OCI-LY3 (cell line): ENCODE results near the gene SEPTIN11.

Experiments used
- EZH2phosphoT487 ChIP-seq: fragments of 200-600 bp; shearing (Covaris generic); IDR thresholded peaks from 2 replicates; pipeline ENCODE4 v1.6.1; 2018; ENCODE audit warnings: antibody characterized with exemption, mixed run types, low read depth
- TF ChIP-seq, protein P1 (sequence below): fragments of 200-600, 300-600 bp; sonication (generic); IDR thresholded peaks from 2 replicates; pipeline ENCODE4 v1.5.1; 2014; ENCODE audit warnings: antibody characterized with exemption, low read length, low read depth

DNA sequence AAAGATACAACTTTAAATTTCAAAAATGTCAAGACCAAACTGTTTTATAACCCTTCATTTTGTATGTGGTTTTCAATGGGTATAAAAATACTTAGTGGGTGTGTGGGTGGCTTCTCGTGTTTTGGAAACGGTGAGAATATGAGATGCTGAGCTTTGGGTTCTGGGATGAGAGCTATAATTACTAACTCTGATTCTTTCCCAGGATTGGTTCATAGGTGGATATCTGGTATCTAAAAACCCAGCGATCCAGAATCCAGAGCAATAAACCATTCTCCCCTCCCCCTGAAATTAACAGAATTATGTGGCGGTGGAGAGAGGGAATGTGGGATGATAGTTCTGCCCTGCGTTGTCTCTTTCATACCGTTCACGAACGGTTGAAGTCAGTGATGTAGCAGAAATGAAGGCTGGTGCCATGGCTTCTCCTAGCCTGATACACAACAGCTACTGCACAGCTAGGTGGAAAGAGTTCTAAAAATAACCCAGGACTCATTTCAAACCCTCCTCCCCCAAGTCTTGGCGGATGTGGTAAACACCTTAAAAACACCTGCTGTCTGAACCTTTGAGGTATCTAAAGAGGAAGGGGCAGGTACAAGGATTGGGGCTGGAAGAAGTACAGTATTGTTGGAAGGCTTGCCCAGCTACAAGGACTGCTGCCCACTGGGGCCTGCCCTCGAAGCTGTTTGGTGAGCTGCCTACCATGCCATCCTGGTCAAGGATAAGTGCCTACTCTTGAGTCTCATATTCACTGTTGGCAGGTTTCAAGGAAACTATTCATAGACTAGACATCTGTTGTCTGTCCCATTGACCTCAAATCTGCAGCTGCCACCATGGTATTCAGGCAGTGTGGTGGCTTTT lies 44.5 kb downstream of the SEPTIN11 start:
- TF ChIP-seq, protein P1, sequence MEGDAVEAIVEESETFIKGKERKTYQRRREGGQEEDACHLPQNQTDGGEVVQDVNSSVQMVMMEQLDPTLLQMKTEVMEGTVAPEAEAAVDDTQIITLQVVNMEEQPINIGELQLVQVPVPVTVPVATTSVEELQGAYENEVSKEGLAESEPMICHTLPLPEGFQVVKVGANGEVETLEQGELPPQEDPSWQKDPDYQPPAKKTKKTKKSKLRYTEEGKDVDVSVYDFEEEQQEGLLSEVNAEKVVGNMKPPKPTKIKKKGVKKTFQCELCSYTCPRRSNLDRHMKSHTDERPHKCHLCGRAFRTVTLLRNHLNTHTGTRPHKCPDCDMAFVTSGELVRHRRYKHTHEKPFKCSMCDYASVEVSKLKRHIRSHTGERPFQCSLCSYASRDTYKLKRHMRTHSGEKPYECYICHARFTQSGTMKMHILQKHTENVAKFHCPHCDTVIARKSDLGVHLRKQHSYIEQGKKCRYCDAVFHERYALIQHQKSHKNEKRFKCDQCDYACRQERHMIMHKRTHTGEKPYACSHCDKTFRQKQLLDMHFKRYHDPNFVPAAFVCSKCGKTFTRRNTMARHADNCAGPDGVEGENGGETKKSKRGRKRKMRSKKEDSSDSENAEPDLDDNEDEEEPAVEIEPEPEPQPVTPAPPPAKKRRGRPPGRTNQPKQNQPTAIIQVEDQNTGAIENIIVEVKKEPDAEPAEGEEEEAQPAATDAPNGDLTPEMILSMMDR = no peak
- TF ChIP-seq EZH2phosphoT487 = no peak
